H1 (cell line): ENCODE data around the gene PTPRD. TPM values are rescaled to one million over a fixed set of nuclear protein-coding genes. Genes with fewer than 3 reads are reported as not detected.

Experiments
- CTCF ChIA-PET: fragments of 300-600 bp; sonication (Branson Sonifier 250); formaldehyde crosslinking; loops from one replicate; lab custom pipeline; 2021; ENCODE audit not compliant: partially characterized antibody; lab: Charles Lee
- POLR2A ChIA-PET: fragments of 300-600 bp; sonication (Branson Sonifier 250); formaldehyde crosslinking; loops from one replicate; lab custom pipeline; 2021; ENCODE audit warnings: inconsistent platforms; ENCODE audit not compliant: partially characterized antibody; lab: Charles Lee
- DNase-seq, 2 experiments: peaks; one replicate each; pipeline versions ENCODE4 v3.0.0 to v3.0.0-alpha.2; 2010 to 2022; ENCODE audit warnings: low spot score in 2 of 2, low read depth in 1 of 2, mixed read lengths in 1 of 2
- FAIRE-seq: peaks from 2 replicates; lab custom pipeline; 2011; peaks lifted over from hg19 to GRCh38; lab: Jason Lieb, UNC
- H2AFZ ChIP-seq: 2 replicates; pipeline ENCODE4 v1.8.1; 2012; ENCODE audit warnings: low read length, inconsistent platforms
- H2AK5ac ChIP-seq: 2 replicates; pipeline ENCODE4 v1.6.1; 2013; ENCODE audit warnings: low read depth, low read length
- H2BK120ac ChIP-seq: replicated peaks from 2 replicates; pipeline ENCODE3; 2013; ENCODE audit warnings: low read depth, low read length, inconsistent platforms
- H2BK12ac ChIP-seq: 2 replicates; pipeline ENCODE4 v1.6.1; 2013; ENCODE audit warnings: low read depth, low read length
- H2BK15ac ChIP-seq: 2 replicates; pipeline ENCODE4 v1.6.1; 2013; ENCODE audit warnings: low read length
- H2BK20ac ChIP-seq: 2 replicates; pipeline ENCODE4 v1.6.1; 2013; ENCODE audit warnings: low read length
- H2BK5ac ChIP-seq: 2 replicates; pipeline ENCODE4 v1.6.1; 2013; ENCODE audit warnings: low read depth, low read length
- H3K14ac ChIP-seq: 2 replicates; pipeline ENCODE4 v1.6.1; 2013; ENCODE audit warnings: inconsistent platforms; ENCODE audit not compliant: insufficient read length
- H3K18ac ChIP-seq: 2 replicates; pipeline ENCODE4 v1.6.1; 2013; ENCODE audit warnings: low read length; ENCODE audit errors: extremely low read depth
- H3K23ac ChIP-seq: 2 replicates; pipeline ENCODE4 v1.6.1; 2013; ENCODE audit warnings: inconsistent platforms; ENCODE audit not compliant: insufficient read length
- H3K23me2 ChIP-seq: 2 replicates; pipeline ENCODE4 v1.6.1; 2013; ENCODE audit warnings: low read depth, low read length
- H3K27ac ChIP-seq: 2 replicates; pipeline ENCODE4 v1.6.1; 2011; ENCODE audit warnings: low read depth, low read length, inconsistent platforms
- H3K27me3 ChIP-seq, 4 experiments: replicated peaks in 1 of 4; 1 replicate in 1 of 4; 2 replicates in 3 of 4; pipeline versions ENCODE4 v1.6.1 to v1.8.1; 2011 to 2013; ENCODE audit warnings: low read length in 3 of 4, mild to moderate bottlenecking in 3 of 4, inconsistent platforms in 2 of 4, mixed read lengths in 2 of 4, moderate library complexity in 1 of 4; ENCODE audit not compliant: control insufficient read depth in 3 of 4, insufficient read depth in 3 of 4; ENCODE audit errors: extremely low read depth in 1 of 4
- H3K36me3 ChIP-seq, 4 experiments: 2 replicates each; pipeline versions ENCODE4 v1.6.1 to v1.8.1; 2011 to 2013; ENCODE audit warnings: mild to moderate bottlenecking in 4 of 4, low read length in 3 of 4, moderate library complexity in 2 of 4, control low read depth in 1 of 4, inconsistent platforms in 1 of 4; ENCODE audit not compliant: insufficient read depth in 4 of 4, control insufficient read depth in 2 of 4
- H3K4ac ChIP-seq: replicated peaks from 2 replicates; pipeline ENCODE3; 2013; ENCODE audit warnings: low read length, low read depth, mixed read lengths, inconsistent platforms; ENCODE audit not compliant: insufficient read length
- H3K4me1 ChIP-seq, 4 experiments: replicated peaks in 1 of 4; 1 replicate in 1 of 4; 2 replicates in 3 of 4; pipeline versions ENCODE4 v1.6.1 to v1.8.1; 2011 to 2013; ENCODE audit warnings: low read length in 3 of 4, inconsistent platforms in 2 of 4, mixed read lengths in 1 of 4; ENCODE audit not compliant: insufficient read depth in 4 of 4, control insufficient read depth in 3 of 4
- H3K4me2 ChIP-seq, 2 experiments: 2 replicates each; pipeline versions ENCODE4 v1.6.1 to v1.8.1; 2011 to 2013; ENCODE audit warnings: low read depth in 2 of 2, low read length in 2 of 2, control low read depth in 1 of 2, inconsistent platforms in 1 of 2, mild to moderate bottlenecking in 1 of 2; ENCODE audit not compliant: insufficient read depth in 1 of 2
- H3K4me3 ChIP-seq, 4 experiments: fragments of 200-600, 300-600 bp in 1 of 4; sonication (generic), shearing (Covaris generic), sonication (Bioruptor Twin) in 1 of 4; 2 replicates each; pipeline versions ENCODE4 v1.5.1 to v1.8.1; 2011 to 2016; ENCODE audit warnings: low read length in 4 of 4, low read depth in 3 of 4, control low read depth in 2 of 4, inconsistent platforms in 2 of 4, mild to moderate bottlenecking in 2 of 4, mixed read lengths in 1 of 4, moderate library complexity in 1 of 4; ENCODE audit not compliant: insufficient read depth in 2 of 4; ENCODE audit errors: extremely low read depth in 1 of 4
- H3K56ac ChIP-seq: replicated peaks from 2 replicates; pipeline ENCODE3; 2013; ENCODE audit warnings: low read depth, mild to moderate bottlenecking, mixed read lengths, low read length, inconsistent platforms; ENCODE audit not compliant: insufficient read length
- H3K79me1 ChIP-seq: 2 replicates; pipeline ENCODE4 v1.6.1; 2013; ENCODE audit warnings: low read depth, low read length, control low read depth
- H3K79me2 ChIP-seq, 2 experiments: 2 replicates each; pipeline versions ENCODE4 v1.6.1 to v1.8.1; 2012 to 2013; ENCODE audit warnings: low read length in 2 of 2, mild to moderate bottlenecking in 2 of 2, inconsistent platforms in 1 of 2; ENCODE audit not compliant: insufficient read depth in 2 of 2, control insufficient read depth in 1 of 2
- H3K9ac ChIP-seq, 4 experiments: replicated peaks in 1 of 4; 1 replicate in 1 of 4; 2 replicates in 3 of 4; pipeline versions ENCODE4 v1.6.1 to v1.8.1; 2011 to 2013; ENCODE audit warnings: low read depth in 3 of 4, low read length in 3 of 4, control low read depth in 2 of 4, mild to moderate bottlenecking in 2 of 4, moderate library complexity in 2 of 4, inconsistent platforms in 1 of 4; ENCODE audit errors: extremely low read depth in 1 of 4
- H3K9me3 ChIP-seq, 2 experiments: 2 replicates each; pipeline versions ENCODE4 v1.6.1 to v1.8.1; 2012 to 2013; ENCODE audit warnings: mild to moderate bottlenecking in 2 of 2, moderate library complexity in 2 of 2, control low read depth in 1 of 2, inconsistent platforms in 1 of 2, low read depth in 1 of 2, low read length in 1 of 2, mixed read lengths in 1 of 2; ENCODE audit not compliant: insufficient read depth in 2 of 2
- H4K20me1 ChIP-seq, 2 experiments: replicated peaks in 1 of 2; 2 replicates each; pipeline versions ENCODE3 to v1.8.1; 2011 to 2013; ENCODE audit warnings: inconsistent platforms in 2 of 2, low read length in 2 of 2, mild to moderate bottlenecking in 1 of 2; ENCODE audit not compliant: insufficient read depth in 2 of 2, control insufficient read depth in 1 of 2
- H4K5ac ChIP-seq: 2 replicates; pipeline ENCODE4 v1.6.1; 2013; ENCODE audit warnings: low read length, low read depth, mixed read lengths, inconsistent platforms; ENCODE audit not compliant: insufficient read length
- H4K8ac ChIP-seq: 2 replicates; pipeline ENCODE4 v1.8.0; 2013; ENCODE audit warnings: mild to moderate bottlenecking, moderate library complexity, low read length, inconsistent platforms; ENCODE audit not compliant: insufficient read depth; ENCODE audit errors: extremely low read depth
- H4K91ac ChIP-seq: replicated peaks from 2 replicates; pipeline ENCODE3; 2013; ENCODE audit warnings: low read length, mixed read lengths, inconsistent platforms; ENCODE audit not compliant: insufficient read length
- GABPA ChIP-seq: IDR thresholded peaks from 2 replicates; pipeline ENCODE4 v1.6.1; 2011; ENCODE audit warnings: mild to moderate bottlenecking, low read length, moderate library complexity, borderline replicate concordance; ENCODE audit not compliant: insufficient read depth
- MAFK ChIP-seq: IDR thresholded peaks from 2 replicates; pipeline ENCODE4 v1.6.1; 2012; ENCODE audit warnings: low read depth, mild to moderate bottlenecking, improper control_type of control experiment, low read length
- WGBS, 2 experiments: shearing (Covaris generic) in 1 of 2; methylation state at CpG; one replicate each; pipeline versions ENCODE4 v1.1.6 to v1.1.7; 2013 to 2015; ENCODE audit warnings: low lambda C conversion rate in 2 of 2, mixed read lengths in 2 of 2, inconsistent platforms in 1 of 2, low coverage in 1 of 2, missing lambda C conversion rate in 1 of 2; ENCODE audit not compliant: insufficient replicate concordance in 2 of 2, insufficient coverage in 1 of 2, insufficient read length in 1 of 2; ENCODE audit errors: extremely low coverage in 1 of 2, missing lambda C conversion rate in 1 of 2; 5-methylcytosine and 5-hydroxymethylcytosine counted together
- polyA plus RNA-seq, 7 experiments: library from polyadenylated mRNA; depleted of rRNA in 3 of 7; stranded (reverse) in 5 of 7; unstranded in 2 of 7; fragments of >200 nt in 5 of 7; fragments of 200-250 nt in 2 of 7; gene quantifications; 1 replicate in 5 of 7; 2 replicates in 1 of 7; 4 replicates in 1 of 7; pipeline versions ENCODE4 v1.2.1 to v1.2.3, GENCODE V29; 2011 to 2013; ENCODE audit warnings: missing spikeins in 2 of 7, mixed read lengths in 2 of 7
- total RNA-seq: library from RNA; stranded (reverse); fragmentation: NEBNext Ultra II Directional; extraction: Animal tissue kit (Norgen Biotek cat#: 25700); gene quantifications from 2 replicates; pipeline ENCODE4 v1.2.1, GENCODE V29; 2021
- TF ChIP-seq, protein P1 (sequence below): IDR thresholded peaks from 2 replicates; pipeline ENCODE4 v1.6.1; 2012; ENCODE audit warnings: inconsistent platforms

PTPRD gene
- total and polyA plus RNA-seq, 2 of the 8 experiments (the other 6 are each of a cell fraction or from before 2014, with no cell fraction given): 17.2 to 77.0 TPM

DNA sequence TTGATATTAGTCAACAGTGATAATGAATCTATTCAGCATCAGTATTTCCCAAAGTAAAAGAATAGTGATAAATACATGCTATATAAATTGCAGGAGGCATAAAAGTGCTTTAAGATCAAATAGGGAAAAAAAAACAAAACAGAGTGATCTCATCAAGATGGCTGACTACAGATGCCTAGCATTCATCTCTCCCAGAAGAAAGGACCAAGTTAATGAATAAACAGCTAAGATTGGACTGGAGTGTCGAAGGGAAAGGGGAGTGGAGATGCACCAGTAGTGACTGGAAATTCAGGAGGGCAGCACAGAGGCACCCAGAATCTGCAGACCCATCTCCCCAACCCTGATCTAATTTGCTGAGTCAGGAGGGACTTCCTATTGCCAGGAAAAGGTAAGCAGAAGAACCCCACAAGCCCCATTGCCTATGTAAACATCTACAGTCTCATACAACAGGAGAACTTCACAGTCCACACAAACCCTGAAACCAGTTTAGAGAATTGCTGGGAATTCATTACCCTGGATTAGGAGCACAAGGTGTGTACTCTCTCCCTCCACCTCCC lies 699.4 kb downstream of the PTPRD start:
- Histone ChIP-seq H3K9me3 (no peaks in the 10 kb centered on the region), H3K9ac (no peak overlapping the region), H3K79me2 (no peaks in the 10 kb centered on the region), H4K20me1 (no peaks in the 10 kb centered on the region), H3K4me3 (no peak overlapping the region), H2BK20ac (no peak overlapping the region), H3K23me2 (no peaks in the 10 kb centered on the region), H3K27me3 (no peaks in the 10 kb centered on the region), H2BK5ac (no peak overlapping the region), H3K4me2 (no peak overlapping the region), H2BK12ac (no peak overlapping the region), H3K4me1 (no peaks in the 10 kb centered on the region), H4K8ac (no peak overlapping the region), H2AK5ac (no peak overlapping the region), H3K14ac (no peak overlapping the region), H3K18ac (no peak overlapping the region), H4K91ac (no peak overlapping the region), H3K23ac (no peak overlapping the region), H3K36me3 (no peaks in the 10 kb centered on the region), H2BK15ac (no peak overlapping the region), H2AFZ (peak overlapping the region; percentile 92), H4K5ac (no peak overlapping the region), H3K56ac (no peak overlapping the region), H2BK120ac (no peak overlapping the region), H3K4ac (no peak overlapping the region), H3K27ac (no peak overlapping the region), H3K79me1 (no peaks in the 10 kb centered on the region)
- TF ChIP-seq MAFK (peak; percentile 43; the same call in 1 of the 2 replicates), GABPA (no peak)
- TF ChIP-seq, protein P1, sequence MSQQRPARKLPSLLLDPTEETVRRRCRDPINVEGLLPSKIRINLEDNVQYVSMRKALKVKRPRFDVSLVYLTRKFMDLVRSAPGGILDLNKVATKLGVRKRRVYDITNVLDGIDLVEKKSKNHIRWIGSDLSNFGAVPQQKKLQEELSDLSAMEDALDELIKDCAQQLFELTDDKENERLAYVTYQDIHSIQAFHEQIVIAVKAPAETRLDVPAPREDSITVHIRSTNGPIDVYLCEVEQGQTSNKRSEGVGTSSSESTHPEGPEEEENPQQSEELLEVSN: no peak
- DNase-seq (no peak), FAIRE-seq (no peak)
- CTCF ChIA-PET: interaction anchor here (1.0 to 2.8 kb wide), 14 partner anchors 8 to 309 kb away, joined by 3 to 13 read pairs (median 6); no protein-coding TSS in a partner anchor
- WGBS, 2 experiments: 100% methylated on average over 1 of the region's 1 CpG; no CpG with 5 or more reads in 1 of the 2 experiments
- POLR2A ChIA-PET: interaction anchor here (0.6 kb wide), 1 partner anchor 22 kb away, joined by 7 read pairs; no protein-coding TSS in a partner anchor
